B cell (primary cell): ENCODE data around the gene TNFSF12. TPM values are rescaled to one million over a fixed set of nuclear protein-coding genes. Genes with fewer than 3 reads are reported as not detected.

Source experiments
- ATAC-seq: fragments of 200-7000 bp; cut with Tn5 transposase; one replicate; pipeline ENCODE4 v1.10.0; 2021; ENCODE audit warnings: low read depth, mild to moderate bottlenecking, moderate number of reproducible peaks, moderate library complexity
- CTCF ChIA-PET: fragments of 350-600 bp; sonication (Branson Sonifier 250); formaldehyde crosslinking; loops from one replicate; lab custom pipeline; 2021; ENCODE audit warnings: antibody characterized with exemption, inconsistent platforms; lab: Charles Lee
- POLR2A ChIA-PET: fragments of 350-600 bp; sonication (Branson Sonifier 250); formaldehyde crosslinking; loops from one replicate; lab custom pipeline; 2021; ENCODE audit warnings: antibody characterized with exemption; lab: Charles Lee
- DNase-seq: peaks from one replicate; pipeline ENCODE4 v3.0.0; 2013
- H2AFZ ChIP-seq: 2 replicates; pipeline ENCODE4 v1.6.1; 2012; ENCODE audit warnings: mild to moderate bottlenecking, low read depth, low read length; ENCODE audit not compliant: insufficient read depth, poor library complexity, severe bottlenecking
- H3K27ac ChIP-seq, 2 donors: 1 replicate in 1 of 2; 2 replicates in 1 of 2; pipeline ENCODE4 v1.5.1; 2012 to 2013; ENCODE audit warnings: low read length in 2 of 2, mild to moderate bottlenecking in 2 of 2, moderate library complexity in 1 of 2
- H3K27me3 ChIP-seq, 4 experiments: fragments of 200-600 bp in 1 of 4; sonication (generic) in 1 of 4; replicated peaks in 1 of 4; 1 replicate in 2 of 4; 2 replicates in 2 of 4; pipeline versions ENCODE4 v1.6.1 to v1.7.0; 2013 to 2016; ENCODE audit warnings: low read length in 3 of 4, mild to moderate bottlenecking in 2 of 4, mixed read lengths in 1 of 4, moderate library complexity in 1 of 4; ENCODE audit not compliant: insufficient read depth in 4 of 4, control insufficient read depth in 3 of 4; ENCODE audit errors: control extremely low read depth in 1 of 4
- H3K36me3 ChIP-seq, 2 experiments: replicated peaks in 1 of 2; 1 replicate in 1 of 2; 2 replicates in 1 of 2; pipeline versions ENCODE4 v1.6.1 to v1.7.1; 2013; ENCODE audit warnings: low read length in 1 of 2; ENCODE audit not compliant: insufficient read depth in 2 of 2, control insufficient read depth in 1 of 2; ENCODE audit errors: control extremely low read depth in 1 of 2, extremely low read depth in 1 of 2
- H3K4me1 ChIP-seq, 2 donors: fragments of 200-600 bp in 1 of 2; sonication (generic) in 1 of 2; 1 replicate in 1 of 2; 2 replicates in 1 of 2; pipeline versions ENCODE4 v1.5.1 to v1.6.1; 2013 to 2017; ENCODE audit warnings: low read length in 2 of 2; ENCODE audit not compliant: control insufficient read depth in 2 of 2, insufficient read depth in 2 of 2
- H3K4me2 ChIP-seq: replicated peaks from 2 replicates; pipeline ENCODE3; 2012; ENCODE audit warnings: mild to moderate bottlenecking, low read depth, low read length; ENCODE audit not compliant: poor library complexity, severe bottlenecking
- H3K4me3 ChIP-seq, 5 experiments: fragments of 200-600 bp in 1 of 5; sonication (generic) in 1 of 5; 1 replicate in 3 of 5; 2 replicates in 2 of 5; pipeline versions ENCODE4 v1.5.1 to v1.7.0; 2011 to 2016; ENCODE audit warnings: low read length in 4 of 5, mild to moderate bottlenecking in 4 of 5, low read depth in 2 of 5, control low read depth in 1 of 5, moderate library complexity in 1 of 5; ENCODE audit not compliant: insufficient read depth in 1 of 5; ENCODE audit errors: control extremely low read depth in 1 of 5, extremely low read depth in 1 of 5
- H3K79me2 ChIP-seq: fragments of 200-600 bp; sonication (generic); one replicate; pipeline ENCODE4 v1.6.0; 2016; ENCODE audit warnings: low read length; ENCODE audit not compliant: control insufficient read depth, insufficient read depth
- H3K9ac ChIP-seq: fragments of 200-600 bp; sonication (generic); 2 replicates; pipeline ENCODE4 v1.6.1; 2017; ENCODE audit warnings: mild to moderate bottlenecking, low read length, moderate library complexity
- H3K9me3 ChIP-seq, 3 donors: one replicate each; pipeline versions ENCODE4 v1.6.1 to v1.7.1; 2013; ENCODE audit warnings: low read length in 2 of 3; ENCODE audit not compliant: control insufficient read depth in 2 of 3, insufficient read depth in 1 of 3; ENCODE audit errors: control extremely low read depth in 1 of 3
- H4K20me1 ChIP-seq: 2 replicates; pipeline ENCODE4 v1.6.0; 2012; ENCODE audit warnings: mild to moderate bottlenecking, low read length; ENCODE audit not compliant: insufficient read depth, control insufficient read depth, poor library complexity, severe bottlenecking
- H3K27ac Mint-ChIP-seq: one replicate; pipeline ENCODE4 v1.8.0; 2021; ENCODE audit warnings: mixed read lengths
- H3K27me3 Mint-ChIP-seq: one replicate; pipeline ENCODE4 v1.8.0; 2021; ENCODE audit warnings: mixed read lengths
- H3K4me1 Mint-ChIP-seq: one replicate; pipeline ENCODE4 v1.8.0; 2021; ENCODE audit warnings: mixed read lengths
- H3K4me3 Mint-ChIP-seq: one replicate; pipeline ENCODE4 v1.8.0; 2021; ENCODE audit warnings: mixed read lengths
- H3K9me3 Mint-ChIP-seq: one replicate; pipeline ENCODE4 v1.8.0; 2022; ENCODE audit warnings: mixed read lengths; ENCODE audit not compliant: insufficient read depth
- EZH2 ChIP-seq: IDR thresholded peaks from 2 replicates; pipeline ENCODE4 v1.6.1; 2012; ENCODE audit warnings: borderline replicate concordance, low read depth, mild to moderate bottlenecking, moderate library complexity, low read length; ENCODE audit not compliant: insufficient read depth, poor library complexity, severe bottlenecking
- WGBS: methylation state at CpG from one replicate; pipeline ENCODE4 v1.1.5; 2013; ENCODE audit warnings: missing lambda C conversion rate; ENCODE audit not compliant: insufficient coverage; 5-methylcytosine and 5-hydroxymethylcytosine counted together
- intact Hi-C: fragments of 100-400 bp; cut with micrococcal nuclease; formaldehyde crosslinking; loops from one replicate; pipeline ENCODE4 v1.10.0; 2022
- polyA plus RNA-seq: library from polyadenylated mRNA; depleted of rRNA; stranded (reverse); fragments of >200 nt; gene quantifications from 2 replicates; pipeline ENCODE4 v1.2.3, GENCODE V29; 2012
- total RNA-seq, 2 donors: library from RNA; stranded (reverse); fragments of 120-200 nt in 1 of 2; gene quantifications; 1 replicate in 1 of 2; 2 replicates in 1 of 2; pipeline versions ENCODE4 v1.2.3 to v1.2.4, GENCODE V29; 2013 to 2022
- TF ChIP-seq, protein P1 (sequence below): fragments of 200-600 bp; IDR thresholded peaks from one replicate; pipeline ENCODE4 v1.8.0; 2022; ENCODE audit warnings: antibody characterized with exemption, mild to moderate bottlenecking

The TNFSF12 gene
- total and polyA plus RNA-seq, 2 donors (not counting 1 experiment from before 2014, with no cell fraction given): 40.6 to 53.4 TPM

DNA sequence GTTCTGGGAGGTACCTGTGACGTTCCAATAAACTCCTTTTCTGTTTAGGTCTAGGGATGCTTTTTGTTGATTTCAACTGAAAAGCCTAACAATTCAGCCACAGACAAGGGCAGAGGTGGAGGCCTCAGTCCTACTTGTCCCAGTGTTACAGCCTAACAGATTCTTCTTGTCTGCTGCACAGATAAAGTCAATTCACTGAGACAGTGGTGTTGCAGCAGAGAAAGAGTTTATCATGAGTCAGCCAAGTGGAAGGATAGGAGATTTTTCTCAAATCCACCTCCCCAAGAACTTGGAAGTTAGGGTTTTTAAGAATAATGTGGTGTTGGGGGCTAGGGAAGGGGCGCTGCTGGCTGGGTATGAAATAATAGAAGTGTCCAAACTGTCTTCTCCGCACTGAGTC lies 10.8 kb upstream of the TNFSF12 start:
- Histone ChIP-seq H3K4me2 (no peak overlapping the region), H3K27me3 (no peaks in the 10 kb centered on the region), H3K9me3 (peaks cover 0 to 15% (median 6%) of the 10 kb centered on the region in 3 donors), H3K4me1 (no peaks in the 10 kb centered on the region), H3K4me3 (no peak overlapping the region), H3K27ac (no peak overlapping the region), H2AFZ (no peak overlapping the region), H3K9ac (no peak overlapping the region), H4K20me1 (no peaks in the 10 kb centered on the region), H3K36me3 (no peaks in the 10 kb centered on the region), H3K79me2 (no peaks in the 10 kb centered on the region)
- ATAC-seq: no peak
- intact Hi-C loops: no loop called here
- H3K4me1 Mint-ChIP-seq: no peaks in the 10 kb centered on the region
- no peaks in the 10 kb centered on the region for H3K9me3 Mint-ChIP-seq
- no peaks in the 10 kb centered on the region for H3K27me3 Mint-ChIP-seq
- no peak for DNase-seq
- H3K27ac Mint-ChIP-seq: no peak overlapping the region
- WGBS: 100% methylated on average over 1 of the region's 3 CpGs
- ChIA-PET POLR2A (no interaction called here), CTCF (interaction anchor here (0.9 to 1.5 kb wide), 3 partner anchors 15 to 23 kb away, joined by 3 to 4 read pairs (median 3); no protein-coding TSS in a partner anchor)
- no peak overlapping the region for H3K4me3 Mint-ChIP-seq
- TF ChIP-seq EZH2: no peak
- TF ChIP-seq, protein P1, sequence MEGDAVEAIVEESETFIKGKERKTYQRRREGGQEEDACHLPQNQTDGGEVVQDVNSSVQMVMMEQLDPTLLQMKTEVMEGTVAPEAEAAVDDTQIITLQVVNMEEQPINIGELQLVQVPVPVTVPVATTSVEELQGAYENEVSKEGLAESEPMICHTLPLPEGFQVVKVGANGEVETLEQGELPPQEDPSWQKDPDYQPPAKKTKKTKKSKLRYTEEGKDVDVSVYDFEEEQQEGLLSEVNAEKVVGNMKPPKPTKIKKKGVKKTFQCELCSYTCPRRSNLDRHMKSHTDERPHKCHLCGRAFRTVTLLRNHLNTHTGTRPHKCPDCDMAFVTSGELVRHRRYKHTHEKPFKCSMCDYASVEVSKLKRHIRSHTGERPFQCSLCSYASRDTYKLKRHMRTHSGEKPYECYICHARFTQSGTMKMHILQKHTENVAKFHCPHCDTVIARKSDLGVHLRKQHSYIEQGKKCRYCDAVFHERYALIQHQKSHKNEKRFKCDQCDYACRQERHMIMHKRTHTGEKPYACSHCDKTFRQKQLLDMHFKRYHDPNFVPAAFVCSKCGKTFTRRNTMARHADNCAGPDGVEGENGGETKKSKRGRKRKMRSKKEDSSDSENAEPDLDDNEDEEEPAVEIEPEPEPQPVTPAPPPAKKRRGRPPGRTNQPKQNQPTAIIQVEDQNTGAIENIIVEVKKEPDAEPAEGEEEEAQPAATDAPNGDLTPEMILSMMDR: no peak

DNA sequence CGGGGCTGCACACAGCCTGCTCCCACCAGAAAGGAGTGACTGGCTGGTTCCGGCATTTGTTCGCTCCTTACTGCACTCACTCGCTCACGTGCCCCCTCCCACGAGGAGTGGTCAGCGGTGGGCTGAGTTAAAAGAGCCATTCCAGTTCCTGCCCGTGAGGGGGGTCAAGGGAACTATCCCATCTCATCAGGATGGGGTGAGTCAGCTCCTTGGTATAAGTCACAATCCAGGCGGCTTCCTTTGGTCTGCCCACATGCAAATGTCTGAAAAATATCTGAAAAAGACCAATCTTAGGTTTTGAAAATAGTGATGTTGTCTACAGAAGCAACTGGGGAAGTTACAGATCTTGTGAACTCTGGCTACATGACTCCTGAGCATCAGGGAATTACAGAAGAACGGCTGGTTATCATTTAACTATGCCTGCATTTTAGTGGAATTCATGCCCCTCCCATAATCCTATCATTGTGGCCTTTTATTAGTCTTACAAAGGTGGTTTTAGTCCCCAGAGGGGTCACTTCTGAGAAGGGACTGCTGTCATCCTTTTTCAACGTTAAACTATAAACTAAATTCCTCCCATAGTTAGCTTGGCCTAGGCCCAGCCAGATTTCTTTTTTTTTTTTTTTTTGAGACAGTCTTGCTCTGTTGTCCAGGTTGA lies 9.8 kb upstream of the TNFSF12 start:
- 86% methylated on average over 9 of the region's 11 CpGs for WGBS
- H2AFZ ChIP-seq: no peak overlapping the region
- DNase-seq: no peak
- Mint-ChIP-seq H3K4me3 (no peak overlapping the region), H3K9me3 (no peaks in the 10 kb centered on the region), H3K4me1 (no peaks in the 10 kb centered on the region), H3K27ac (no peak overlapping the region), H3K27me3 (no peaks in the 10 kb centered on the region)
- no peaks in the 10 kb centered on the region for H3K79me2 ChIP-seq
- no peak overlapping the region for H3K4me3 ChIP-seq
- H3K36me3 ChIP-seq: no peaks in the 10 kb centered on the region
- CTCF ChIA-PET: interaction anchor here (1.3 to 1.5 kb wide), 2 partner anchors 17 to 22 kb away, joined by 4 to 5 read pairs; no protein-coding TSS in a partner anchor
- H3K9me3 ChIP-seq: peaks cover 0 to 15% (median 6%) of the 10 kb centered on the region in 3 donors
- no peaks in the 10 kb centered on the region for H3K27me3 ChIP-seq
- H3K4me1 ChIP-seq: no peaks in the 10 kb centered on the region
- no peaks in the 10 kb centered on the region for H4K20me1 ChIP-seq
- TF ChIP-seq, protein P1: no peak
- no peak for TF ChIP-seq EZH2
- no peak for ATAC-seq
- POLR2A ChIA-PET: no interaction called here
- intact Hi-C loops: no loop called here
- no peak overlapping the region for H3K4me2 ChIP-seq
- H3K9ac ChIP-seq: no peak overlapping the region
- H3K27ac ChIP-seq: no peak overlapping the region
